ENCODE data around the gene RFC4.
A peak's percentile ranks its signal among the peaks of the same experiment; 100 is the strongest.
"Not testable (repeated sequence)": the region's sequence is repeated elsewhere in the genome, so short reads cannot be mapped to it uniquely, and the experiment has no call there.

Gene RFC4

DNA sequence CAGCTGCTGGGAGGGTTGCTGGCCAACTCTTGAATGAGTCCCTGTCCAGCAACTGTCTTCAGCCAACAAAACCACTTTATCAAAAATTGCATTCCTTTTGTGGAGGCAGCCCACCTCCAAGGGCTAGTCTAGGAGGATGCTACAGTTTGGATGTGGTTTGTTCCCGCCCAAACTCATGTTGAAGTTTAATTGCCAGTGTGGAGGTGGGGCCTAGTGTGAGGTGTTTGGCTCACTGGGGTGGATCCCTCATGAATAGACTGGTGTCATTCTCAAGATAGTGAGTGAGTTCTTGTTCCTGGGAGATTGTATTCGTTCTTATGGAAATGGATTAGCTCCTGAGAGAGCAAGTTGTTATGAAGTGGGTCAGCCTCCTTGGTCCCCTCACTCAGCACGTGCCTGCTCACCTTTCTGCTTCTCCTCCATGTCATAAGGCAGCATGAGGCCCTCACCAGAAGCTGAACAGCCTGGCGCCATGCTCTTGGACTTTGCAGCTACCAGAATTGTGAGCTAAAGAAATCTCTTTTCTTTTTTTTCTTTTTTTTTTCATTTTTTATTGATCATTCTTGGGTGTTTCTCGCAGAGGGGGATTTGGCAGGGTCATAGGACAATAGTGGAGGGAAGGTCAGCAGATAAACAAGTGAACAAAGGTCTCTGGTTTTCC lies 4.2 kb upstream of the RFC4 start:
- no peak for TF ChIP-seq CTCF (IDR thresholded peaks at IDR 0.05; ENCODE audit: insufficient read depth, low read length, missing control alignments)
- ChIA-PET CTCF (interaction anchor here (3.1 kb wide), 1 partner anchor 11 kb away, joined by 16 read pairs; no protein-coding TSS in a partner anchor), POLR2A (no interaction called here)
- no peak overlapping the region for H3K4me3 ChIP-seq (ENCODE audit: low read depth, low read length)
- DNase-seq (ENCODE audit: low read depth, low spot score), result no peak

DNA sequence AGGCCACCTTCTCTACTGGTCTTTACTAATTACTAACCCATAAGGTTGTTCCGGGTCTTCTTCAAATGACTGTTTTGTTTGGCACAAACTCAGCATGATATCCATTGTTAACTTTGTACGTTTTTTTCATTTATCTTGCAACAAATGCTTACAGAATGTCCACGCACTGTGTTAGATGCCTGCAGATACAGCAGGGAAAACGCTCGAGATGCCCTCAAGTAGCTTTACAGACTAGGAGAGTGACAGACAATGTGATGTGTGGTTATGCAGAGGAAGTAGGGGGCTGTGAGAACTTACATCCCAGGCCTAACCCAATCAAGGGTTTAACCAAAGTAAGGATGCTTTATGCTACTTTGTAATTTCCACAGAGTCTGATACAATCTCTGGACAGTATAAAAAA lies 949 bp upstream of the RFC4 start:
- H3K4me3 ChIP-seq (ENCODE audit: low read depth, low read length), result peak overlapping the region; percentile 89
- ChIA-PET POLR2A (interaction anchor here (0.5 to 1.1 kb wide), 2 partner anchors 23 to 218 kb away, joined by 3 to 4 read pairs; no protein-coding TSS in a partner anchor), CTCF (interaction anchor here (1.4 to 5.8 kb wide), 4 partner anchors 11 to 361 kb away, joined by 6 to 31 read pairs (median 12); partner anchors contain the start of gene AHSG)
- no peak for TF ChIP-seq CTCF (IDR thresholded peaks at IDR 0.05; ENCODE audit: insufficient read depth, low read length, missing control alignments)
- no peak for DNase-seq (ENCODE audit: low read depth, low spot score)

GRCh38 chr3:186803447-186803846 lies 2.8 kb downstream of the RFC4 start:
- POLR2A ChIA-PET, result interaction anchor here (3.0 kb wide), 1 partner anchor 19 kb away, joined by 13 read pairs; the partner anchor contains the start of gene EIF4A2
- not testable (repeated sequence) for DNase-seq (ENCODE audit: low read depth, low spot score); H3K4me3 ChIP-seq (ENCODE audit: low read depth, low read length)
- CTCF ChIA-PET, result interaction anchor here (0.6 to 5.8 kb wide), 2 partner anchors 20 to 188 kb away, joined by 3 to 31 read pairs; partner anchors contain the start of gene AHSG

DNA sequence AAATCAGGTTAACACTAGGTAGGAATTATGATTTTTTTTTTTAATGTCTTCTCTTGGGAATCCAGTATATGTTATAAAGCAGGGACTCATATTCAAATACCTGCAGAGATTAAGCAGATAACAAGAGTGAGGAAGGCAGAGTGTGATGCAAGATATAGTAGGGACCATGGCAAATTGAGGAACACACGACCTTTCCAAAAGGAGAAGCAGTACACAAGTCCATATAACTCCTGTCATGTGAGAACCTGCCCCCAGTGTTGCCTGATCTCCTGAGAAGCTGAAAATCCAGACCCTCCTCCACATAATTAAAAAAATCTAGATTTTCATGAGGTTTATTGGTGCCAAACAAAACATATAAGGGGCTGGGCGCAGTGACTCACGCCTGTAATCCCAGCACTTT lies 3.6 kb downstream of the RFC4 start:
- ChIA-PET POLR2A (interaction anchor here (0.6 to 3.0 kb wide), 2 partner anchors 11 to 19 kb away, joined by 3 to 13 read pairs; partner anchors contain the start of gene EIF4A2), CTCF (interaction anchor here (0.9 kb wide), 1 partner anchor 19 kb away, joined by 5 read pairs; no protein-coding TSS in a partner anchor)
- no peak for DNase-seq (ENCODE audit: low read depth, low spot score)
- no peak overlapping the region for H3K4me3 ChIP-seq (ENCODE audit: low read depth, low read length)
- TF ChIP-seq CTCF (IDR thresholded peaks at IDR 0.05; ENCODE audit: insufficient read depth, low read length, missing control alignments), result no peak

DNA sequence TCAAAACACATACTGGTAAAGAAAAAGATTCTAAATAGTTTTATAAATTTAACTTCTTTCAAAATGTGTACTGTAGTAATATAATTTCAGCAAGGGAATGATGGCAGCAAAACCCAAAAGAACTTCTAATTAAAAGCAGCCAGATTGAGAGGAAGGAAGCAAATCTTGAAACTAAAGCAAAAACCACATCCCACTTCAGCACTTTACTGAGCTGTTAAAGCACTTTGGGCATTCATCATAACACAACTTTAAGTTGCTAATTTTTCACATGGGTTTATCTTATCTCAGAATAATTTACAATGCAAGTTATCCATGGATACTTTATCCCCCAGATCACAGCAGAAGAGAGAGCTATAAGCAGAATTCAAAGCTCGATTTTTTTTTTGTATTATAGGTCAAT lies 6.0 kb downstream of the RFC4 start:
- TF ChIP-seq CTCF (IDR thresholded peaks at IDR 0.05; ENCODE audit: insufficient read depth, low read length, missing control alignments), result no peak
- no peak overlapping the region for H3K4me3 ChIP-seq (ENCODE audit: low read depth, low read length)
- CTCF ChIA-PET, result interaction anchor here (0.6 kb wide), 1 partner anchor 21 kb away, joined by 3 read pairs; no protein-coding TSS in a partner anchor
- no peak for DNase-seq (ENCODE audit: low read depth, low spot score)
- POLR2A ChIA-PET, result no interaction called here

GRCh38 chr3:186798239-186798874 lies 7.9 kb downstream of the RFC4 start:
- CTCF ChIA-PET, result interaction anchor here (0.9 to 1.4 kb wide), 2 partner anchors 23 to 181 kb away, joined by 4 to 5 read pairs; no protein-coding TSS in a partner anchor
- no peak for TF ChIP-seq CTCF (IDR thresholded peaks at IDR 0.05; ENCODE audit: insufficient read depth, low read length, missing control alignments)
- POLR2A ChIA-PET, result interaction anchor here (2.1 kb wide), 1 partner anchor 15 kb away, joined by 16 read pairs; the partner anchor contains the start of gene EIF4A2
- DNase-seq (ENCODE audit: low read depth, low spot score), result no peak
- no peak overlapping the region for H3K4me3 ChIP-seq (ENCODE audit: low read depth, low read length)

All from AG04449 (cell line).